B cell (primary cell): ENCODE data around the gene ABCA9.

ENCODE experiments used
- CTCF ChIP-seq: fragments of 200-600 bp; IDR thresholded peaks from one replicate; pipeline ENCODE4 v1.8.0; 2022; ENCODE audit warnings: antibody characterized with exemption, mild to moderate bottlenecking
- EZH2 ChIP-seq: IDR thresholded peaks from 2 replicates; pipeline ENCODE4 v1.6.1; 2012; ENCODE audit warnings: borderline replicate concordance, low read depth, mild to moderate bottlenecking, moderate library complexity, low read length; ENCODE audit not compliant: insufficient read depth, poor library complexity, severe bottlenecking

GRCh38 chr17:68939195-68939594, 121.5 kb downstream of the ABCA9 start:
- TF ChIP-seq CTCF (no peak), EZH2 (no peak)
